Osteoblast (primary cell): ENCODE results near the gene SDR42E2. TPM values are rescaled to one million over a fixed set of nuclear protein-coding genes. Genes with fewer than 3 reads are reported as not detected.
A peak's percentile ranks its signal among the peaks of the same experiment; 100 is the strongest.

ENCODE experiments used
- DNase-seq: peaks from one replicate; pipeline ENCODE4 v3.0.0; 2011; ENCODE audit warnings: low spot score, mixed read lengths; ENCODE audit not compliant: insufficient read length; ENCODE audit errors: missing footprints
- H2AFZ ChIP-seq: 2 replicates; pipeline ENCODE4 v1.6.0; 2011; ENCODE audit warnings: mild to moderate bottlenecking, low read length
- H3K27ac ChIP-seq: 2 replicates; pipeline ENCODE4 v1.5.1; 2011; ENCODE audit warnings: mild to moderate bottlenecking, low read depth, low read length, moderate library complexity
- H3K27me3 ChIP-seq: 2 replicates; pipeline ENCODE4 v1.6.0; 2012; ENCODE audit warnings: mild to moderate bottlenecking, control low read depth, inconsistent platforms, low read length, moderate library complexity; ENCODE audit not compliant: insufficient read depth
- H3K36me3 ChIP-seq: 2 replicates; pipeline ENCODE4 v1.5.1; 2011; ENCODE audit warnings: mild to moderate bottlenecking, low read length, control low read depth, moderate library complexity; ENCODE audit not compliant: insufficient read depth
- H3K4me1 ChIP-seq: 2 replicates; pipeline ENCODE4 v1.5.1; 2011; ENCODE audit warnings: mild to moderate bottlenecking, low read length, control low read depth, moderate library complexity; ENCODE audit not compliant: insufficient read depth
- H3K4me2 ChIP-seq: 2 replicates; pipeline ENCODE4 v1.6.0; 2011; ENCODE audit warnings: mild to moderate bottlenecking, low read length; ENCODE audit not compliant: insufficient read depth
- H3K4me3 ChIP-seq: fragments of 200-600 bp; sonication (generic); 3 replicates; pipeline ENCODE4 v1.5.1; 2012; ENCODE audit warnings: mild to moderate bottlenecking, low read length, inconsistent platforms; ENCODE audit not compliant: insufficient read depth
- H3K79me2 ChIP-seq: 2 replicates; pipeline ENCODE4 v1.6.0; 2012; ENCODE audit warnings: mild to moderate bottlenecking, low read length, control low read depth, inconsistent platforms; ENCODE audit not compliant: insufficient read depth
- H3K9me3 ChIP-seq: 2 replicates; pipeline ENCODE4 v1.5.1; 2011; ENCODE audit warnings: low read depth, low read length, control low read depth
- H4K20me1 ChIP-seq: 2 replicates; pipeline ENCODE4 v1.6.0; 2012; ENCODE audit warnings: mild to moderate bottlenecking, low read length, control low read depth; ENCODE audit not compliant: insufficient read depth
- CTCF ChIP-seq: IDR thresholded peaks from 2 replicates; pipeline ENCODE4 v1.5.1; 2011; ENCODE audit warnings: mild to moderate bottlenecking, low read depth, low read length, moderate library complexity; ENCODE audit errors: extremely low read depth
- total RNA-seq: library from RNA; depleted of rRNA; stranded (reverse); fragments of >200 nt; gene quantifications from 2 replicates; pipeline ENCODE4 v1.2.3, GENCODE V29; 2012

Gene SDR42E2
- total RNA-seq, 1 donor: not detected

- no peak overlapping the region for H2AFZ ChIP-seq
- no peak for DNase-seq
- H3K4me1 ChIP-seq: no peaks in the 10 kb centered on the region
- H3K27me3 ChIP-seq: peaks cover 3% of the 10 kb centered on the region
- no peaks in the 10 kb centered on the region for H3K36me3 ChIP-seq
- H3K4me3 ChIP-seq: no peak overlapping the region
- no peaks in the 10 kb centered on the region for H3K9me3 ChIP-seq
- H4K20me1 ChIP-seq: no peaks in the 10 kb centered on the region
- TF ChIP-seq CTCF: no peak
- no peak overlapping the region for H3K4me2 ChIP-seq
- no peak overlapping the region for H3K27ac ChIP-seq
- H3K79me2 ChIP-seq: no peaks in the 10 kb centered on the region
These were observed 23.3 kb upstream of the SDR42E2 start for GRCh38 chr16:22139008-22139407.

GRCh38 chr16:22139732-22140131 lies 22.6 kb upstream of the SDR42E2 start:
- H3K27me3 ChIP-seq: peaks cover 3% of the 10 kb centered on the region
- no peaks in the 10 kb centered on the region for H4K20me1 ChIP-seq
- no peaks in the 10 kb centered on the region for H3K9me3 ChIP-seq
- H3K36me3 ChIP-seq: no peaks in the 10 kb centered on the region
- no peak overlapping the region for H2AFZ ChIP-seq
- H3K79me2 ChIP-seq: no peaks in the 10 kb centered on the region
- no peak overlapping the region for H3K4me3 ChIP-seq
- no peak overlapping the region for H3K27ac ChIP-seq
- no peak for DNase-seq
- H3K4me2 ChIP-seq: no peak overlapping the region
- no peak for TF ChIP-seq CTCF
- H3K4me1 ChIP-seq: no peaks in the 10 kb centered on the region

DNA sequence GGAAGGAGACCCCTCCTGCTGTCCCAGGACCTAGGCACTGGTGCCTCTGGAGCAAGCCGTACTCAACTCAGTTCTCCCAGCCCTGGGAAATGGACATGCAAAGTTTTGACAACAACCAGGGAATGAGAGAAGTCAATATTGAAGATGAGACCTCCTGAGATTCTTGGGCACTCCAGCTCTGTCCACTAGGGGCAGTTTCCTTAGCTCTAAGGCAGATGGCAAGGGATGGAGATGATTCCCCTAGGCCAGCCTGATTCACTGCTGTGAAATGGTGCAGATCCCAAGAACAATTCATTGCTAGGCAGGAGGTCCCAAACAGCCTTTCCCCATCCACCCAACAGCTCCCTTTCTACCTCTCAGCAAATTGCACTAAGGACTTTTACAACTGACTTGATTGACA lies 20.5 kb upstream of the SDR42E2 start:
- peak; percentile 81 for DNase-seq
- Histone ChIP-seq H3K4me2 (no peak overlapping the region), H2AFZ (no peak overlapping the region), H3K9me3 (no peaks in the 10 kb centered on the region), H3K4me3 (no peak overlapping the region), H3K79me2 (no peaks in the 10 kb centered on the region), H3K27me3 (peaks cover 3% of the 10 kb centered on the region), H3K27ac (no peak overlapping the region), H3K36me3 (no peaks in the 10 kb centered on the region), H3K4me1 (no peaks in the 10 kb centered on the region), H4K20me1 (no peaks in the 10 kb centered on the region)
- TF ChIP-seq CTCF: peak; percentile 61

- H3K9me3 ChIP-seq: no peaks in the 10 kb centered on the region
- H3K36me3 ChIP-seq: no peaks in the 10 kb centered on the region
- no peaks in the 10 kb centered on the region for H3K4me1 ChIP-seq
- DNase-seq: no peak
- H3K4me2 ChIP-seq: no peak overlapping the region
- H3K4me3 ChIP-seq: no peak overlapping the region
- H3K27me3 ChIP-seq: peaks cover 3% of the 10 kb centered on the region
- no peak overlapping the region for H3K27ac ChIP-seq
- no peaks in the 10 kb centered on the region for H4K20me1 ChIP-seq
- H3K79me2 ChIP-seq: no peaks in the 10 kb centered on the region
- no peak for TF ChIP-seq CTCF
- no peak overlapping the region for H2AFZ ChIP-seq
These were observed 17.8 kb upstream of the SDR42E2 start for GRCh38 chr16:22144520-22144919.
